HL-60/S4 treated with phorbol 12-myristate 13-acetate at 8.2 ng/mL for 4 days and 3 days (cell line): Measurements from ENCODE around the gene PLCG2.

Experiments used
- in situ Hi-C: fragments of 300-500 bp; cut with MboI; formaldehyde crosslinking; loops from 2 replicates; pipeline ENCODE4 v1.15.0; 2022; ENCODE audit warnings: low sequenced_read_pairs

PLCG2 gene

DNA sequence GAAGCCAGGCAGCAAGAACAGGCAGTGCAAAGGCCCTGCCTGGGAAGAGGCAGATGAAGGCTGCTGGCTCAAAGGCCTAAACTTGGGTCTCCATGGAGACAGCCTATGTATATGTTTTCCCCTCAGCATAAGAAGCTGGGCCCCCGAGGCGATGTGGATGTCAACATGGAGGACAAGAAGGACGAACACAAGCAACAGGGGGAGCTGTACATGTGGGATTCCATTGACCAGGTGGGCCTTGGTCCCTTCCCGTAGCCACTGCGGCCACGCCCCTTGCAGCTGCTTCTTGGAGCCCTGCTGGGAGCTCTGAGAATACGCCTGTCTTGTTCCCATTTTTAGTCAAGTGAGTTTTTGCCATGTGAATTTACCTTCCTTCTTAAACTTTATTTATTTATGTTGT lies 126.2 kb downstream of the PLCG2 start:
- in situ Hi-C loops = no loop called here

DNA sequence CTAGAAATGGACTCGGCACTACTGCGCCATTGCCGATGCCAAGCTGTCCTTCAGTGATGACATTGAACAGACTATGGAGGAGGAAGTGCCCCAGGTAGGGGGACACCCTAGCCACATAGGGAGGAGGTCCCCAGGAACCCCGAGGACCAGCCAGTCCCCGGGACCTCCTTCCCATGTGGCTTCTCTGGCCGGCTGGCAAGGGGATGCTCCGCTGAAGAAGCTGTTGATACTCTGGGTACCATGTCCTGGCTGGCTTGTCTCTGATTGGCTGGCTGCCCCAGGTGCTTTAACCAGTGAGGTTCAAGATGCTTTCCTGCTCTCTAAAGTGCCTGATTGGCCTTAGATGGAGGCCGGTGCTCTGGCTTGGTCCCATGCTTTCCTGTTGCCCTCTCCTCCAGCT lies 128.6 kb downstream of the PLCG2 start:
- in situ Hi-C loops = no loop called here

- in situ Hi-C loops = no loop called here
Observed at GRCh38 chr16:81908466-81909262, 129.6 kb downstream of the PLCG2 start.

- in situ Hi-C loops = no loop called here
Observed at GRCh38 chr16:81910366-81910885, 131.3 kb downstream of the PLCG2 start.

- in situ Hi-C loops = no loop called here
Observed at GRCh38 chr16:81912395-81912794, 133.3 kb downstream of the PLCG2 start.

DNA sequence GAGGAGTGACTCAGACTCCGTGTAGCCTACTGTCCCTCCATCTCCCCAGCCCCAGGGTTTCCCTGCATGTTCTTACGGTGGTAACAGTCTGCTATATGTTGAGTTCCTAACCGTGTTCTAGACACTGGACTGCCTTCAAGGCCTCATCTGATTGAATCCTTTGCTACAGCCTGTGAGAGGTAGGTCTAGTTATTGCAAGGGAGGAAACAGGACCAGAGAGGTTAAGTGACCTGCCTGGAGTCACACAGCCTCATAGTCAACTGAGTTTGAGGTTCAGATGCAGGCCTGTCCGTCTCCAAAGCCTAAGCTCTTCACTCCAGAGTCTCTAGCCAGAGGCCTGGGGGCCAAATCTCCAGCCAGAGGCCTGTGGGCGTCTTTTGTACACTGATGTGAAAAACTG lies 134.1 kb downstream of the PLCG2 start:
- in situ Hi-C loops = no loop called here

DNA sequence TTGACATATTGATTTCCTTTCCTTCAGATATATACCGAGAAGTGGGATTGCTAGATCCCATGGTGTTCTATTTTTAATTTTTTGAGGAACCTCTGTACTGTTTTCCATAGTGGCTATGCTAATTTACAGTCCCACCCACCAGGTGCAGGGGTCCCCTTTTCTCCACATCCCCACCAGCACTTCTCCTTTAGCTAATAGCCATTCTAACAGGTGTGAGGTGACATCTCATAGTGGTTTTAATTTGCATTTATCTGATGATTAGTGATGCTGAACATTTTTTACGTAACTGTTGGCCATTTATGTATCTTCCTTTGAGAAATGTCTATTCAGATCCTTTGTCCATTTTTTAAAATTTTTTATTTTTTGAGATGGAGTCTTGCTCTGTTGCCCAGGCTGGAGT lies 138.3 kb downstream of the PLCG2 start:
- in situ Hi-C loops = no loop called here

GRCh38 chr16:81918927-81919326 lies 139.8 kb downstream of the PLCG2 start:
- in situ Hi-C loops = no loop called here

GRCh38 chr16:81920498-81920897 lies 141.4 kb downstream of the PLCG2 start:
- in situ Hi-C loops = no loop called here

- in situ Hi-C loops = no loop called here
Observed at GRCh38 chr16:81921085-81921814, 142.2 kb downstream of the PLCG2 start.

GRCh38 chr16:81921843-81922584 lies 142.9 kb downstream of the PLCG2 start:
- in situ Hi-C loops = no loop called here

DNA sequence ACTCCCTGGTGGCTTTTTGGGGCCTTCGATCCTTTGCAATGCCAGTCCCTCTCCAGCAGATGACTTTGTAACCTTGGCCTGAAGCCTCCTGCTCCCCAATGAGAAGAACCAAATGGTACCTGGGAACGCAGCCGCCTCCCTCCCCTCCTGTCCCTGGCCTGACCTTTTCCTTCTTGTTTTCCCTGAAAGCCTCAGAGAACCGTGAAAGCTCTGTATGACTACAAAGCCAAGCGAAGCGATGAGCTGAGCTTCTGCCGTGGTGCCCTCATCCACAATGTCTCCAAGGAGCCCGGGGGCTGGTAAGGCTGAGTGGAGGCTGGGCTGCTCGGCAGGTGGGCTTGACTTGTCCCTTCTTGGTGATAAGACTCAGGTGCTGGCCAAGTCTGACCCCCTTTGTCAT lies 144.2 kb downstream of the PLCG2 start:
- in situ Hi-C loops = no loop called here

GRCh38 chr16:81925016-81925415 lies 145.9 kb downstream of the PLCG2 start:
- in situ Hi-C loops = no loop called here

DNA sequence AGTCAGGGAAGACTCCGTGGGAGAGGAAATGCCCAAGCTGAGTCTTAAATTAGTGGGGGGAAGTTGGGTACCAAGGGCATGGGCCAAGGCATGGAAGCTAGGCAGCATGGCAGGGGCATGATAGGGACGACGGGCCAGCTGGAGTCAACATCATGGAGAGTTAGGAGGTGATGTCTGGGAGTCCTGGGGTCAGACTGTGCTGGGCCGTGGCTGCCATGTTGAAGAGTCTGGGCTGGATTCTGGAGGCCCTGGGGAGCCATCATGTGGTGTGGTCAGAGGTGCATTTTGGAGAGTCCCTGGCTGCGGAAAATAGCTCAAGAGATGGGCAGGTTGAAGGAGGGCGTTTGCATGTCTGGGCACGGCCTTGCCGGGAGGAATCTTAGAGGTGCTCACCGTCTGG lies 146.9 kb downstream of the PLCG2 start:
- in situ Hi-C loops = no loop called here

GRCh38 chr16:81927561-81928185 lies 148.6 kb downstream of the PLCG2 start:
- in situ Hi-C loops = no loop called here

GRCh38 chr16:81928271-81928918 lies 149.3 kb downstream of the PLCG2 start:
- in situ Hi-C loops = no loop called here

DNA sequence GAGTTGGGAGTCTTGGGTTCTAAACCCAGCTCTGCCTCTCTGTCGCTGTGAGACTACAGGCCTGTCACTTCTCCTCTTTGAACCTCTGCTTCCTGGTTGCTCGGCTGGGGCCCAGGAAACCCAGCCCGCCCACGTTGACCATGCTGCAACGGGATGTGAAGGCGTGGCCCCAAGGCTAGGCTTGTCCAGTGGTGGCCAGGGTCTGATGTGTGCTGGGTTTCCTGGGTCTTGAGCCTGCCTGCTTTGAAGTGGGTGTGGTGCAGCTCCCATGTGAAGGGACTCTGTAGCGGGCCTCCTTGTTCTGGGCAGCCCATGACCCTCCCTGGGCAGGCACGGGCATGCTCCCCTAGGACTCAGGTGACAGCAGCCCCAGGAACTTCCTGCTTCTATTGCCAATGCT lies 149.9 kb downstream of the PLCG2 start:
- in situ Hi-C loops = no loop called here

GRCh38 chr16:81929841-81930240 lies 150.8 kb downstream of the PLCG2 start:
- in situ Hi-C loops = no loop called here

DNA sequence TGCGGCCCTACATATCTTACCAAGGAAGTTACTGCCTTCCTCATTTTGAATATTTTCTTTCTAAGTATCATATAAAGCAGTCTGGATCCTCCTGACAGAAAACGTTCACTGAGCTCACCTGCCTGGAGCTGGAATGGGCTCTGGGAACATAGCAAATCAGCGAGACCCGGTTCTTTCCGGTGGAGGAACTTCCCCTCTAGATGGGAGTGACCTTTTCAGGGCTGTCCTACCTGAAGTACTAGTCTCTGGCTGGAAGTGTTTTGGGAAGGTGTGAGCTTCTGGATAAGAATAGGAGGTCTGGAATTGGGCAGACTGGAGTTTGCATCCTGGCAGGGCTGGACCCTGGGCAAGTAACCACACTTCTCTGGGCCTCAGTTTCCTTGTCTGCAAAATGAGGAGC lies 152.8 kb downstream of the PLCG2 start:
- in situ Hi-C loops = no loop called here

DNA sequence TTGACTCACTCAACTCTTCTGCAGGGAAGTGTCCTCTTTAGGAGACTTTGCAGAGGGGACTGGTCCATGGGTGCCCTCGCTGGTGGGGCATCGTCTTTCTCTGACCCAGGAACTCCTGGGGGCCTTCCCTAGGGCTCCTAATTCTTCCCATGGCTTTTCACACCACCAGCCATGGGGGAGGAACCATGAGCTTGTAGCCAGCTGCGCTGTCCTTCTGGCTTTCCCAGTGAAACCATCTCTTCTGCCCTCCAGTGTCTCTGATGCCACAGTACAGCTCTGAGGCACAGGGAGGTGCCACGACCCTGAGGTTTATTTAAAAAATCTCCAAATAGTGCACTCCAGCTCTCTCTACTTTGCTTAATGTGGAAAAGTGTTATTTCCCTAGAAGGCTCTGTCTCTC lies 153.6 kb downstream of the PLCG2 start:
- in situ Hi-C loops = no loop called here

DNA sequence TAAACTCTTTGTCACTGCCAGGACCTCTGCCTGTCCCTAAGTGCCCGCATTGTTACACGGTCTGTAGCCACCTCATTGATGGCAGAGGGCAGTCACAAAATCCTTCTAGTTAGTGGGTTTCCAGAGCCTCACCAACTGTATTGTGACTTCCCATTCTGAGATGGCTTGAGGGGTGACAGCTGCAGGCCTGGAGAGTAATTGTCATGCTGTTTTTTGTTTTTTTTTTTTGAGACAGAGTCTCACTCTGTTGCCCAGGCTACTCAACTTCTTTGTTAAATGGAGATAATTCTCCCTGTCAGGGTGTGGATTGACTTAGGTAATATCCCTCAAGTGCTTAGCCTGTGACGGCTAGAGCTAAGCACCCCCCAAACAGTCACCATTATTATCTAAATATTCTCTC lies 154.3 kb downstream of the PLCG2 start:
- in situ Hi-C loops = no loop called here
